Progenitor cell of endocrine pancreas (in vitro differentiated cells): ENCODE results near the gene SND1. TPM values are rescaled to one million over a fixed set of nuclear protein-coding genes. Genes with fewer than 3 reads are reported as not detected.

Experiments used
- DNase-seq: peaks from one replicate; pipeline ENCODE4 v3.0.0; 2021; ENCODE audit warnings: low spot score; ENCODE audit not compliant: unreplicated experiment
- H3K27ac Mint-ChIP-seq: 2 replicates; pipeline ENCODE4 v1.8.0; 2021; ENCODE audit warnings: mild to moderate bottlenecking, moderate library complexity, mixed read lengths
- H3K27me3 Mint-ChIP-seq: 2 replicates; pipeline ENCODE4 v1.8.0; 2021; ENCODE audit warnings: mixed read lengths
- H3K36me3 Mint-ChIP-seq: 2 replicates; pipeline ENCODE4 v1.8.0; 2022; ENCODE audit warnings: mixed read lengths; ENCODE audit not compliant: insufficient read depth
- H3K4me1 Mint-ChIP-seq: 2 replicates; pipeline ENCODE4 v1.8.0; 2021; ENCODE audit warnings: low read depth, mixed read lengths
- H3K4me3 Mint-ChIP-seq: 2 replicates; pipeline ENCODE4 v1.8.0; 2021; ENCODE audit warnings: low read depth, mild to moderate bottlenecking, moderate library complexity, mixed read lengths
- H3K9me3 Mint-ChIP-seq: 2 replicates; pipeline ENCODE4 v1.8.0; 2021; ENCODE audit warnings: low read depth, mixed read lengths
- total RNA-seq: library from RNA; stranded (reverse); gene quantifications from 2 replicates; pipeline ENCODE4 v1.2.1, GENCODE V29; 2021
- TF ChIP-seq, protein P1 (sequence below): fragments of 200-600 bp; sonication (generic); IDR thresholded peaks from one replicate; pipeline ENCODE4 v1.5.0; 2021; ENCODE audit warnings: antibody characterized with exemption, mild to moderate bottlenecking; ENCODE audit not compliant: unreplicated experiment

The SND1 gene
- total RNA-seq, 1 donor from 2014 or later: 213 TPM

DNA sequence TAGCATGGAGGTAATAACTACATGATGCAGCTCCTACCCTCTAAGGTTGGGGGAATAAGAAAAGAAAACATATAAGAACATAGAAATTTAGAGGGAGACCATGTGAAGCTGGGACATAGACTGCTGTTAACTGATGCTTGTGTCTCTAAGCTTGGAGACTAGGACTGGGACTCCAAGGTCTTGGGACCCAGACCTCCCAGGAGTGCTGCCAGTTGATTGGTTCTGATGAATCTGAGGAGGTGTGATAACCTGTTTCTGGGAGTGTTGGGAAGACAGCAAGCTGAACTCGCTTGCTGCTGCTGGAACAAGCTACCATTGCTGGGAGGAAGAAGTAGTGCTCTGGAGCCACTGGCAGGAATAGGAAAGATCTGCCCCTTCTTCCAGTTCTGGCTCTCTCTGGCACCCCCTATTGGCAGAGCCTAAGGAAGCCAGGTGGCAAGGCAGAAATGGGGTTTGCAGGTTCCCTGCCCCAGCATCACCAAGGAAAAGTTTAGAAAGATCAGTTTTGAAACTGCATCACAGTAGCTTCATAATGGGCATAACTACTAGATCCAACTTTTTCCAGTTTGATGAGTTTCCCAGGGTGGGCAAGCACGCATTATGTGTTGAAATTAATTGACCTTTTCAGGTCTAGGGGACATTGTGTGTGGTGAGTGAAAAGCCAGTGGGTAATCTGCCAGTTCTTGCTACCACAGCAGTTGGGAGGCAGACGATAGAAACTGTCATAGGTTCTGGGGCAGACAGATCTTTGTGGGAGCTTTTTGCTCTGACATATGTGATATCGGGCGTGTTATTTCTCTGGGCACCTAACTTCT lies 140.7 kb downstream of the SND1 start:
- Mint-ChIP-seq H3K9me3 (no peaks in the 10 kb centered on the region), H3K4me1 (peaks cover 5% of the 10 kb centered on the region), H3K36me3 (no peaks in the 10 kb centered on the region), H3K27ac (no peak overlapping the region), H3K27me3 (no peaks in the 10 kb centered on the region), H3K4me3 (no peak overlapping the region)
- peak; percentile 10 for DNase-seq
- TF ChIP-seq, protein P1, sequence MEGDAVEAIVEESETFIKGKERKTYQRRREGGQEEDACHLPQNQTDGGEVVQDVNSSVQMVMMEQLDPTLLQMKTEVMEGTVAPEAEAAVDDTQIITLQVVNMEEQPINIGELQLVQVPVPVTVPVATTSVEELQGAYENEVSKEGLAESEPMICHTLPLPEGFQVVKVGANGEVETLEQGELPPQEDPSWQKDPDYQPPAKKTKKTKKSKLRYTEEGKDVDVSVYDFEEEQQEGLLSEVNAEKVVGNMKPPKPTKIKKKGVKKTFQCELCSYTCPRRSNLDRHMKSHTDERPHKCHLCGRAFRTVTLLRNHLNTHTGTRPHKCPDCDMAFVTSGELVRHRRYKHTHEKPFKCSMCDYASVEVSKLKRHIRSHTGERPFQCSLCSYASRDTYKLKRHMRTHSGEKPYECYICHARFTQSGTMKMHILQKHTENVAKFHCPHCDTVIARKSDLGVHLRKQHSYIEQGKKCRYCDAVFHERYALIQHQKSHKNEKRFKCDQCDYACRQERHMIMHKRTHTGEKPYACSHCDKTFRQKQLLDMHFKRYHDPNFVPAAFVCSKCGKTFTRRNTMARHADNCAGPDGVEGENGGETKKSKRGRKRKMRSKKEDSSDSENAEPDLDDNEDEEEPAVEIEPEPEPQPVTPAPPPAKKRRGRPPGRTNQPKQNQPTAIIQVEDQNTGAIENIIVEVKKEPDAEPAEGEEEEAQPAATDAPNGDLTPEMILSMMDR: peak; percentile 52

DNA sequence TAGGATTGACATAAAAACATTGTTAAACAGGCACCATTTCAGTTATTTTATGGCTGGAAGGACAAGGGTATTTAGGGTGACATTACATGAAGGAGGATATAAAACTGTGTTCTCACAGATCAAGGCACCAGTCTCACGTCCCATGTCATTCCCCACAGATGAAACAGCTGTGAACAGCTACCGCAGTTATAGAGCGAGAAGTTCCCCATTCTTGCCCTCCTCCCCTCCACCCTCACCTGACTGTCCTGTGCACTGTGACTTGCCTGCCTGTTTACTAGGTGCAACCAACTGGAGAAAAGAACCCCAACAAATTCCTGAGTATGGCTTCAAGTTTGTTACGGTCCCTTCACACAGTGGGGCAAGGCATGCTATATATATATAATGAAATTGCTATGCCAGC lies 141.6 kb downstream of the SND1 start:
- Mint-ChIP-seq H3K9me3 (no peaks in the 10 kb centered on the region), H3K36me3 (no peaks in the 10 kb centered on the region), H3K27me3 (no peaks in the 10 kb centered on the region)

DNA sequence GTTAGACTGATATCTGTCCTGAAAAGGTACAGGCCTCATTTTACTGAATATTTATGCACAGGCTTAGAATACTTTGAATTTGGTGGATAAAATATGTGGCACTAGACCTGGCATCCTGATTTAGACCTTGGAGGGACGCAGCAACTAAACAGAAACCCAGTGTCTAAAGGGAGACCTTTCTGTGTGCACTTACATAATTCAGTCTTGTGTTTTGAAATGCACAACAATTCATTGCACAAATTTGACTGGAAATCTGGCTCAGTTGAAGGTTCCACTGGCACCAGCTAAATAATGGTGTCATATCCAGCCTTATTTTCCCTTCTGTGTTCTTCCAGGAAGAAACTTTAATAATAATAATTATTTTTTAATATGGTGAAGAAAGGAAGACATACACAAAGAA lies 142.1 kb downstream of the SND1 start:
- H3K27me3 Mint-ChIP-seq: no peaks in the 10 kb centered on the region
- H3K9me3 Mint-ChIP-seq: no peaks in the 10 kb centered on the region
- no peak for DNase-seq
- TF ChIP-seq, protein P1: no peak
- H3K27ac Mint-ChIP-seq: no peak overlapping the region
- H3K4me3 Mint-ChIP-seq: no peak overlapping the region
- no peaks in the 10 kb centered on the region for H3K36me3 Mint-ChIP-seq
- peaks cover 7% of the 10 kb centered on the region for H3K4me1 Mint-ChIP-seq

More for the DNA sequence above, 141.6 kb downstream of the SND1 start:
- Mint-ChIP-seq H3K4me1 (peaks cover 7% of the 10 kb centered on the region), H3K4me3 (no peak overlapping the region), H3K27ac (no peak overlapping the region)
- DNase-seq: no peak
- TF ChIP-seq, protein P1: no peak

DNA sequence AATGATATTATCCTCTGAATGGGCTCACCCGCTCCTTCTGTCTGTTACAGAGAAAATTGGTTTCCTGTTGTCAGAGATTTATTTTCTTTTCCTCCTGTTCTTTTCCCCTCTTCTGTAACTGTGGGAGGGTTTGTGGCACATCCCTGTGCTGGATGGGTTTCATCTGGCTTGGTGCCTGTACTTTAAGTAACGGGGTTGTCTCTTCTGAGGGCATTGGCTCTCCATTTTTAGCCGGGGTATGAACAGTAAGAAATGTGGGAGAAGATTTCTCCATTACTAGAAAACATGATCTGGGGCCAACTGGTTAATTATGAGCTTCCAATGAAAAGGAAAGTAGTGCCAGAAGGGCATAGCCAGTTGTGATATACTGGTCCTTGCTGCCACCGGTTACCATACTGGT lies 142.6 kb downstream of the SND1 start:
- H3K27me3 Mint-ChIP-seq: no peaks in the 10 kb centered on the region
- no peak overlapping the region for H3K4me3 Mint-ChIP-seq
- no peaks in the 10 kb centered on the region for H3K36me3 Mint-ChIP-seq
- H3K9me3 Mint-ChIP-seq: no peaks in the 10 kb centered on the region
- no peak overlapping the region for H3K27ac Mint-ChIP-seq
- peaks cover 7% of the 10 kb centered on the region for H3K4me1 Mint-ChIP-seq
- DNase-seq: no peak
- TF ChIP-seq, protein P1: no peak

DNA sequence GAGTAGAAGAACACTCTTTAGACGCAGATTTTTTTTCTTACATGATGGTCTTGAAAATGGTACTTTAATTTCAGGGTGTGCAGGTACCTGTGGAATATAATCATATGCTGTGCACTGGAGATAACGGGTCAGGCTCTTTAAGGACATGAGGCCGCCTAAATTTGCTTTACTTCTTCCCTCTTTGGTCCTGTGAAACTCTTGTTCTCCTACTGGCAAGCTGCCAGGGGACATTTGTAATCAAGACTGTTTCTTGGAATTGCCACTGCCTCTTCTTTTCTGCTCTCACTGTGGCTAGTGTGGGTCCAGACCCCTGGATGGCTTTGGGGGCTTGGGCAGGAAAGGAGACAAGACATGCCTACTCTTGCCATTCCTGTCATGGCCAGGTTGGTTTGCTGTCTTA lies 146.0 kb downstream of the SND1 start:
- no peak overlapping the region for H3K27ac Mint-ChIP-seq
- H3K4me1 Mint-ChIP-seq: peaks cover 2% of the 10 kb centered on the region
- H3K27me3 Mint-ChIP-seq: no peaks in the 10 kb centered on the region
- no peaks in the 10 kb centered on the region for H3K36me3 Mint-ChIP-seq
- no peak overlapping the region for H3K4me3 Mint-ChIP-seq
- no peaks in the 10 kb centered on the region for H3K9me3 Mint-ChIP-seq
- TF ChIP-seq, protein P1: no peak
- no peak for DNase-seq
